Left lung (tissue), 10 donors: ENCODE measurements around the gene CIITA. TPM values are rescaled to one million over a fixed set of nuclear protein-coding genes. Genes with fewer than 3 reads are reported as not detected.

Source experiments
- ATAC-seq: fragments of 200-7000 bp; cut with Tn5 transposase; one replicate; pipeline ENCODE4 v1.9.1; 2020; ENCODE audit warnings: moderate library complexity
- DNase-seq, 4 donors: peaks; one replicate each; pipeline ENCODE4 v3.0.0-alpha.2; 2013 to 2020
- H3K27ac ChIP-seq, 2 donors: fragments of 200-600 bp; sonication (generic) in 1 of 2; one replicate each; pipeline versions ENCODE4 v1.5.0 to v1.8.0; 2020 to 2021
- H3K27me3 ChIP-seq, 2 donors: fragments of 200-600 bp; sonication (generic) in 1 of 2; one replicate each; pipeline versions ENCODE4 v1.5.0 to v1.8.0; 2020 to 2021
- H3K36me3 ChIP-seq, 2 donors: fragments of 200-600 bp; sonication (generic) in 1 of 2; one replicate each; pipeline versions ENCODE4 v1.5.0 to v1.8.0; 2020 to 2021
- H3K4me1 ChIP-seq, 2 donors: fragments of 200-600 bp; one replicate each; pipeline ENCODE4 v1.8.0; 2021
- H3K4me3 ChIP-seq, 2 donors: fragments of 200-600 bp; sonication (generic) in 1 of 2; one replicate each; pipeline versions ENCODE4 v1.5.0 to v1.8.0; 2020 to 2021; ENCODE audit warnings: mild to moderate bottlenecking in 1 of 2
- H3K9me3 ChIP-seq, 2 donors: fragments of 200-600 bp; sonication (generic) in 1 of 2; one replicate each; pipeline versions ENCODE4 v1.5.0 to v1.8.0; 2020 to 2021
- CTCF ChIP-seq, 2 donors: fragments of 200-600 bp; sonication (generic) in 1 of 2; IDR thresholded peaks; one replicate each; pipeline versions ENCODE4 v1.5.0 to v1.8.0; 2021; ENCODE audit warnings: antibody characterized with exemption in 2 of 2
- intact Hi-C, 2 donors: fragments of 100-400 bp; cut with DNase I; formaldehyde crosslinking; loops; one replicate each; pipeline versions ENCODE4 v1.11.2 to v1.14.2; 2022
- polyA plus RNA-seq, 6 donors: library from polyadenylated mRNA; unstranded; fragments of 120-200 nt; gene quantifications; one replicate each; pipeline ENCODE4 v1.2.1, GENCODE V29; 2013; ENCODE audit not compliant: insufficient read length in 6 of 6
- total RNA-seq, 2 donors: library from RNA; stranded (reverse); fragmentation: NEBNext Ultra II Directional; extraction: Animal tissue kit (Norgen Biotek cat#: 25700); gene quantifications; one replicate each; pipeline ENCODE4 v1.2.1, GENCODE V29; 2021
- donor health status: DM: no; HTN: yes; CAD: no.
- donor health status: DM: no; HTN: no; CAD: no.

The CIITA gene
- total and polyA plus RNA-seq, 8 donors: 2.6 to 49.0 (median 5.8) TPM

DNA sequence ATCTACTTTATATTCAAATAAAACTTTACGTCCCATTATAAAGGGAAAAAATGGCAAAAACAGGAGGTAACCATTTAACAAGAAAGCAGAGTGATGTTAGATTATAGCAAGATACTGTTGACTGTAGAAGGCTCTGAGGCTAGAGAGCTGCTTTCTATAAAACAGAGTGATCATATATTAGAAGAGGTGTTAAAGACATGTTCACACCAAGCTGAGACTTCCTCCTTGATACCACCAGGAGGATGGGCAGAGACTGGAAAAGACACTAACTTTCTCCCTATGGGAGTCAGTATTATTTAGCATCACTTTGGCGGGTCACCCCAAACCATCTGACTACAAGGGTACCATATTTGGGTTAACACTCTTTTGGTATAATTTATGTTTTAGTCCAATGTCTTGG lies 687 bp upstream of the CIITA start:
- no peak for TF ChIP-seq CTCF (IDR thresholded peaks at IDR 0.05)
- Histone ChIP-seq H3K27me3 (peaks cover 0 to 21% of the 10 kb centered on the region in 2 donors), H3K27ac (peak overlapping the region in 1 of 2 donors; percentile 14), H3K4me1 (peaks cover 6 to 68% of the 10 kb centered on the region in 2 donors), H3K4me3 (no peak overlapping the region), H3K9me3 (no peaks in the 10 kb centered on the region), H3K36me3 (no peaks in the 10 kb centered on the region)
- DNase-seq: no peak
- ATAC-seq: no peak
- intact Hi-C loops: no loop called here

- no peak for TF ChIP-seq CTCF (IDR thresholded peaks at IDR 0.05)
- DNase-seq (no peak), ATAC-seq (no peak)
- H3K4me1 ChIP-seq: peaks cover 6 to 67% of the 10 kb centered on the region in 2 donors
- H3K27me3 ChIP-seq: peaks cover 0 to 21% of the 10 kb centered on the region in 2 donors
- no peaks in the 10 kb centered on the region for H3K36me3 ChIP-seq
- H3K27ac ChIP-seq: peak overlapping the region; percentile 14 to 48
- peak overlapping the region; percentile 9 to 76 for H3K4me3 ChIP-seq
- intact Hi-C loops: no loop called here
- no peaks in the 10 kb centered on the region for H3K9me3 ChIP-seq
These were observed 507 bp downstream of the CIITA start for GRCh38 chr16:10877472-10877946.

GRCh38 chr16:10878328-10878643 lies 1.3 kb downstream of the CIITA start:
- Histone ChIP-seq H3K4me1 (peaks cover 8 to 75% of the 10 kb centered on the region in 2 donors), H3K27ac (peak overlapping the region; percentile 80 to 83), H3K4me3 (peak overlapping the region; percentile 41 to 76), H3K36me3 (peaks cover 0 to 5% of the 10 kb centered on the region in 2 donors), H3K27me3 (peaks cover 0 to 21% of the 10 kb centered on the region in 2 donors), H3K9me3 (no peaks in the 10 kb centered on the region)
- DNase-seq (no peak), ATAC-seq (no peak)
- no peak for TF ChIP-seq CTCF (IDR thresholded peaks at IDR 0.05)
- intact Hi-C loops: no loop called here

- H3K27me3 ChIP-seq: peaks cover 0 to 21% of the 10 kb centered on the region in 2 donors
- DNase-seq (peak in 3 of 4 donors; percentile 28 to 92 (median 87)), ATAC-seq (peak; percentile 70)
- no peaks in the 10 kb centered on the region for H3K9me3 ChIP-seq
- H3K4me1 ChIP-seq: peaks cover 11 to 81% of the 10 kb centered on the region in 2 donors
- intact Hi-C loops: no loop called here
- no peak for TF ChIP-seq CTCF (IDR thresholded peaks at IDR 0.05)
- H3K4me3 ChIP-seq: peak overlapping the region; percentile 41 to 76
- H3K36me3 ChIP-seq: peaks cover 0 to 5% of the 10 kb centered on the region in 2 donors
- peak overlapping the region; percentile 80 to 83 for H3K27ac ChIP-seq
These were observed 1.9 kb downstream of the CIITA start for GRCh38 chr16:10878644-10879501.
